Smooth muscle cell (in vitro differentiated cells): ENCODE results near the gene MPEG1. TPM values are rescaled to one million over a fixed set of nuclear protein-coding genes. Genes with fewer than 3 reads are reported as not detected.
A peak's percentile ranks its signal among the peaks of the same experiment; 100 is the strongest.

Source experiments
- DNase-seq: peaks from one replicate; lab custom pipeline; 2025; ENCODE audit not compliant: unreplicated experiment; lab: John Stamatoyannopoulos, UW
- H2AFZ ChIP-seq: fragments of 200-600 bp; sonication (generic); 2 replicates; pipeline ENCODE4 v1.6.0; 2016; ENCODE audit warnings: antibody characterized with exemption, low read depth, mild to moderate bottlenecking
- H3F3A ChIP-seq: fragments of 200-600 bp; sonication (generic); 2 replicates; pipeline ENCODE4 v1.6.0; 2017; ENCODE audit warnings: antibody characterized with exemption, low read depth
- H3K27ac ChIP-seq: fragments of 200-600 bp; sonication (generic); 2 replicates; pipeline ENCODE4 v1.5.1; 2016; ENCODE audit warnings: low read depth, mild to moderate bottlenecking
- H3K27me3 ChIP-seq: fragments of 200-600 bp; sonication (generic); 2 replicates; pipeline ENCODE4 v1.6.1; 2016; ENCODE audit warnings: low read depth, mild to moderate bottlenecking
- H3K36me3 ChIP-seq: fragments of 200-600 bp; sonication (generic); 2 replicates; pipeline ENCODE4 v1.5.1; 2016; ENCODE audit warnings: low read depth
- H3K4me1 ChIP-seq: fragments of 200-600 bp; sonication (generic); 2 replicates; pipeline ENCODE4 v1.5.1; 2016; ENCODE audit warnings: low read depth
- H3K4me2 ChIP-seq: fragments of 200-600 bp; sonication (generic); 2 replicates; pipeline ENCODE4 v1.6.0; 2016; ENCODE audit warnings: mild to moderate bottlenecking
- H3K4me3 ChIP-seq: fragments of 200-600 bp; sonication (generic); 2 replicates; pipeline ENCODE4 v1.5.1; 2016; ENCODE audit warnings: mild to moderate bottlenecking
- H3K79me2 ChIP-seq: fragments of 200-600 bp; sonication (generic); 2 replicates; pipeline ENCODE4 v1.6.0; 2016; ENCODE audit warnings: low read depth, mild to moderate bottlenecking
- H3K9ac ChIP-seq: fragments of 200-600 bp; sonication (generic); 2 replicates; pipeline ENCODE4 v1.6.0; 2016; ENCODE audit warnings: low read depth
- H3K9me3 ChIP-seq: fragments of 200-600 bp; sonication (generic); replicated peaks from 2 replicates; pipeline ENCODE4 v1.5.1; 2016; ENCODE audit warnings: low read depth
- H4K20me1 ChIP-seq: fragments of 200-600 bp; sonication (generic); 2 replicates; pipeline ENCODE4 v1.6.0; 2016; ENCODE audit warnings: low read depth
- CTCF ChIP-seq: fragments of 200-600 bp; sonication (generic); IDR thresholded peaks from 2 replicates; pipeline ENCODE4 v1.5.1; 2017; ENCODE audit warnings: borderline replicate concordance, mild to moderate bottlenecking, antibody characterized with exemption; ENCODE audit not compliant: insufficient read depth, poor library complexity, severe bottlenecking
- WGBS: methylation state at CpG from one replicate; pipeline ENCODE4 v1.1.7; 2016; ENCODE audit warnings: low lambda C conversion rate; 5-methylcytosine and 5-hydroxymethylcytosine counted together
- polyA plus RNA-seq: library from polyadenylated mRNA; unstranded; fragments of >200 nt; fragmentation: Nextera tagmentation; extraction: Ambion mirVana; gene quantifications from 2 replicates; pipeline ENCODE4 v1.2.1, GENCODE V29; 2016
- total RNA-seq: library from RNA; depleted of rRNA; stranded (reverse); fragments of >200 nt; gene quantifications from 2 replicates; pipeline ENCODE4 v1.2.3, GENCODE V29; 2014

MPEG1 gene
- total and polyA plus RNA-seq, 2 experiments from 2014 or later, result 0.07 to 0.13 TPM

- no peaks in the 10 kb centered on the region for H3K27me3 ChIP-seq
- WGBS, result 53% methylated on average over 9 of the region's 9 CpGs
- peaks cover 4% of the 10 kb centered on the region for H3F3A ChIP-seq
- DNase-seq, result no peak
- no peak overlapping the region for H3K27ac ChIP-seq
- H3K4me2 ChIP-seq, result peak overlapping the region; percentile 15
- no peak overlapping the region for H3K9ac ChIP-seq
- no peak overlapping the region for H2AFZ ChIP-seq
- H3K36me3 ChIP-seq, result no peaks in the 10 kb centered on the region
- no peaks in the 10 kb centered on the region for H3K4me1 ChIP-seq
- H3K9me3 ChIP-seq, result no peaks in the 10 kb centered on the region
- H4K20me1 ChIP-seq, result no peaks in the 10 kb centered on the region
- no peaks in the 10 kb centered on the region for H3K79me2 ChIP-seq
- no peak overlapping the region for H3K4me3 ChIP-seq
- TF ChIP-seq CTCF, result no peak
Observed at GRCh38 chr11:59216641-59217564, 4.2 kb upstream of the MPEG1 start.

- no peaks in the 10 kb centered on the region for H3K27me3 ChIP-seq
- 95% methylated on average over 2 of the region's 2 CpGs for WGBS
Observed at GRCh38 chr11:59214141-59214893, 1.6 kb upstream of the MPEG1 start.

GRCh38 chr11:59212222-59212621 lies 505 bp downstream of the MPEG1 start:
- H2AFZ ChIP-seq, result no peak overlapping the region
- H3K4me3 ChIP-seq, result no peak overlapping the region
- no peak for TF ChIP-seq CTCF
- no peaks in the 10 kb centered on the region for H3K9me3 ChIP-seq
- 89% methylated on average over 7 of the region's 7 CpGs for WGBS
- H3K4me1 ChIP-seq, result peaks cover 3% of the 10 kb centered on the region
- no peaks in the 10 kb centered on the region for H3K79me2 ChIP-seq
- no peak overlapping the region for H3K9ac ChIP-seq
- H3K27ac ChIP-seq, result no peak overlapping the region
- no peak for DNase-seq
- peaks cover 7% of the 10 kb centered on the region for H3F3A ChIP-seq
- H3K4me2 ChIP-seq, result no peak overlapping the region
- H4K20me1 ChIP-seq, result peaks cover 4% of the 10 kb centered on the region
- H3K36me3 ChIP-seq, result no peaks in the 10 kb centered on the region
- H3K27me3 ChIP-seq, result no peaks in the 10 kb centered on the region

More at GRCh38 chr11:59214141-59214893, 1.6 kb upstream of the MPEG1 start:
- no peak for TF ChIP-seq CTCF
- H3K4me2 ChIP-seq, result no peak overlapping the region
- H3F3A ChIP-seq, result peaks cover 4% of the 10 kb centered on the region
- H3K4me3 ChIP-seq, result no peak overlapping the region
- no peak for DNase-seq
- no peaks in the 10 kb centered on the region for H3K36me3 ChIP-seq
- H3K9me3 ChIP-seq, result no peaks in the 10 kb centered on the region
- H3K79me2 ChIP-seq, result no peaks in the 10 kb centered on the region
- H3K27ac ChIP-seq, result no peak overlapping the region
- no peak overlapping the region for H2AFZ ChIP-seq
- H3K9ac ChIP-seq, result no peak overlapping the region
- H4K20me1 ChIP-seq, result no peaks in the 10 kb centered on the region
- peaks cover 3% of the 10 kb centered on the region for H3K4me1 ChIP-seq
